ENCODE data around the gene GPR157.
A peak's percentile ranks its signal among the peaks of the same experiment; 100 is the strongest.

GPR157 gene

GRCh38 chr1:9101510-9102146 lies 27.3 kb downstream of the GPR157 start:
- Histone ChIP-seq H3K79me2 (no peaks in the 10 kb centered on the region), H3K4me3 (ENCODE audit: low read depth, low read length) (no peak overlapping the region), H3K4me2 (ENCODE audit: low read length) (no peak overlapping the region), H3K27ac (no peak overlapping the region), H3K27me3 (ENCODE audit: control insufficient read depth, insufficient read depth, low read length) (no peaks in the 10 kb centered on the region), H3K4me1 (peaks cover 12% of the 10 kb centered on the region), H3K36me3 (ENCODE audit: control insufficient read depth, insufficient read depth, low read length) (no peaks in the 10 kb centered on the region), H3K9ac (no peak overlapping the region), H3K9me3 (ENCODE audit: control insufficient read depth, low read length) (no peaks in the 10 kb centered on the region), H2AFZ (no peak overlapping the region)
- TF ChIP-seq CTCF (IDR thresholded peaks at IDR 0.05), result peak; percentile 58

GRCh38 chr1:9100471-9101043 lies 28.3 kb downstream of the GPR157 start:
- Histone ChIP-seq H2AFZ (no peak overlapping the region), H3K27me3 (ENCODE audit: control insufficient read depth, insufficient read depth, low read length) (no peaks in the 10 kb centered on the region), H3K79me2 (no peaks in the 10 kb centered on the region), H3K4me2 (ENCODE audit: low read length) (no peak overlapping the region), H3K4me1 (peaks cover 12% of the 10 kb centered on the region), H3K27ac (peak overlapping the region; percentile 85), H3K9me3 (ENCODE audit: control insufficient read depth, low read length) (no peaks in the 10 kb centered on the region), H3K4me3 (ENCODE audit: low read depth, low read length) (no peak overlapping the region), H3K9ac (no peak overlapping the region), H3K36me3 (ENCODE audit: control insufficient read depth, insufficient read depth, low read length) (no peaks in the 10 kb centered on the region)
- TF ChIP-seq CTCF (IDR thresholded peaks at IDR 0.05), result no peak

- no peaks in the 10 kb centered on the region for H3K27me3 ChIP-seq (ENCODE audit: control insufficient read depth, insufficient read depth, low read length)
- no peak overlapping the region for H3K4me3 ChIP-seq (ENCODE audit: low read depth, low read length)
- H3K9me3 ChIP-seq (ENCODE audit: control insufficient read depth, low read length), result no peaks in the 10 kb centered on the region
- peak; percentile 9 for TF ChIP-seq CTCF (IDR thresholded peaks at IDR 0.05)
- H3K27ac ChIP-seq, result peak overlapping the region; percentile 85
- H3K79me2 ChIP-seq, result no peaks in the 10 kb centered on the region
- H3K36me3 ChIP-seq (ENCODE audit: control insufficient read depth, insufficient read depth, low read length), result no peaks in the 10 kb centered on the region
- no peak overlapping the region for H3K9ac ChIP-seq
- H3K4me1 ChIP-seq, result peaks cover 12% of the 10 kb centered on the region
- no peak overlapping the region for H3K4me2 ChIP-seq (ENCODE audit: low read length)
- H2AFZ ChIP-seq, result no peak overlapping the region
Measured at GRCh38 chr1:9099555-9099954, 29.3 kb downstream of the GPR157 start.

- Histone ChIP-seq H3K4me2 (ENCODE audit: low read length) (no peak overlapping the region), H3K9ac (no peak overlapping the region), H3K9me3 (ENCODE audit: control insufficient read depth, low read length) (no peaks in the 10 kb centered on the region), H3K4me3 (ENCODE audit: low read depth, low read length) (no peak overlapping the region), H2AFZ (no peak overlapping the region), H3K4me1 (peaks cover 12% of the 10 kb centered on the region), H3K27ac (peak overlapping the region; percentile 85), H3K79me2 (no peaks in the 10 kb centered on the region), H3K27me3 (ENCODE audit: control insufficient read depth, insufficient read depth, low read length) (no peaks in the 10 kb centered on the region), H3K36me3 (ENCODE audit: control insufficient read depth, insufficient read depth, low read length) (no peaks in the 10 kb centered on the region)
- no peak for TF ChIP-seq CTCF (IDR thresholded peaks at IDR 0.05)
Measured at GRCh38 chr1:9097947-9098705, 30.8 kb downstream of the GPR157 start.

All from parathyroid adenoma (tissue), 2 donors.